Measurements from ENCODE around the gene ABCA2.

The ABCA2 gene

GRCh38 chr9:136964833-136965422 lies 63.1 kb downstream of the ABCA2 start:
- CTCF ChIA-PET: interaction anchor here (0.6 to 2.7 kb wide), 3 partner anchors 34 to 70 kb away, joined by 3 to 8 read pairs (median 7); no protein-coding TSS in a partner anchor
- POLR2A ChIA-PET: no interaction called here

GRCh38 chr9:136964171-136964689 lies 63.8 kb downstream of the ABCA2 start:
- ChIA-PET CTCF (interaction anchor here (0.6 to 2.7 kb wide), 3 partner anchors 35 to 71 kb away, joined by 3 to 8 read pairs (median 7); no protein-coding TSS in a partner anchor), POLR2A (no interaction called here)
- TF ChIP-seq, protein P1, sequence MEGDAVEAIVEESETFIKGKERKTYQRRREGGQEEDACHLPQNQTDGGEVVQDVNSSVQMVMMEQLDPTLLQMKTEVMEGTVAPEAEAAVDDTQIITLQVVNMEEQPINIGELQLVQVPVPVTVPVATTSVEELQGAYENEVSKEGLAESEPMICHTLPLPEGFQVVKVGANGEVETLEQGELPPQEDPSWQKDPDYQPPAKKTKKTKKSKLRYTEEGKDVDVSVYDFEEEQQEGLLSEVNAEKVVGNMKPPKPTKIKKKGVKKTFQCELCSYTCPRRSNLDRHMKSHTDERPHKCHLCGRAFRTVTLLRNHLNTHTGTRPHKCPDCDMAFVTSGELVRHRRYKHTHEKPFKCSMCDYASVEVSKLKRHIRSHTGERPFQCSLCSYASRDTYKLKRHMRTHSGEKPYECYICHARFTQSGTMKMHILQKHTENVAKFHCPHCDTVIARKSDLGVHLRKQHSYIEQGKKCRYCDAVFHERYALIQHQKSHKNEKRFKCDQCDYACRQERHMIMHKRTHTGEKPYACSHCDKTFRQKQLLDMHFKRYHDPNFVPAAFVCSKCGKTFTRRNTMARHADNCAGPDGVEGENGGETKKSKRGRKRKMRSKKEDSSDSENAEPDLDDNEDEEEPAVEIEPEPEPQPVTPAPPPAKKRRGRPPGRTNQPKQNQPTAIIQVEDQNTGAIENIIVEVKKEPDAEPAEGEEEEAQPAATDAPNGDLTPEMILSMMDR (IDR thresholded peaks at IDR 0.05; ENCODE audit: control extremely low read depth, extremely low read depth, low read depth, missing control alignments): no peak
- DNase-seq (ENCODE audit: extremely low spot score): no peak

More at GRCh38 chr9:136964833-136965422, 63.1 kb downstream of the ABCA2 start:
- TF ChIP-seq, protein P1 (IDR thresholded peaks at IDR 0.05; ENCODE audit: control extremely low read depth, extremely low read depth, low read depth, missing control alignments): no peak
- no peak for DNase-seq (ENCODE audit: extremely low spot score)

GRCh38 chr9:136963751-136964150 lies 64.3 kb downstream of the ABCA2 start:
- DNase-seq (ENCODE audit: extremely low spot score): no peak
- POLR2A ChIA-PET: no interaction called here
- TF ChIP-seq, protein P1 (IDR thresholded peaks at IDR 0.05; ENCODE audit: control extremely low read depth, extremely low read depth, low read depth, missing control alignments): no peak
- CTCF ChIA-PET: interaction anchor here (1.6 to 2.7 kb wide), 3 partner anchors 19 to 71 kb away, joined by 4 to 8 read pairs (median 7); partner anchors contain the start of genes C8G and FBXW5

DNA sequence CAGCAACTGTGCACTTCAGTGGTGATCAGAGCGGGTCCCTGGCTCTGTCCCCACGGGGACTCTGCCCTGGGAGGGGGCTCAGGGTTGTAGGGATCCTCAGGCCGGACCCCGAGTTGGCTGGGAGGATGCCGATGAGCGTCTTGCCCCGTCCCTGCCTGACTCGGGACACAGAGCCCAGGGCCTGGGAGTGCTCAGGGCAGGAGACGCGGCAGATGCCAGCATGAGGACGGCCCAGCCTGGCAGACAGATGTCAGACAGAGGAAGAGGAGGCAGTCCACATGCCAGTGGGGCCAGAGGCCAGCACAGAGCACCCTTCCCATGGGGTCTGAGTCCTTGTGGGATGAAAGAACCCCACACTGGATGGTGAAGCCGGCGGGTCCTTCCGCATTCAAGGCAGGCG lies 64.7 kb downstream of the ABCA2 start:
- TF ChIP-seq, protein P1 (IDR thresholded peaks at IDR 0.05; ENCODE audit: control extremely low read depth, extremely low read depth, low read depth, missing control alignments): no peak
- CTCF ChIA-PET: interaction anchor here (1.6 to 2.7 kb wide), 2 partner anchors 19 to 66 kb away, joined by 4 to 8 read pairs; partner anchors contain the start of genes C8G and FBXW5
- DNase-seq (ENCODE audit: extremely low spot score): no peak
- POLR2A ChIA-PET: no interaction called here

DNA sequence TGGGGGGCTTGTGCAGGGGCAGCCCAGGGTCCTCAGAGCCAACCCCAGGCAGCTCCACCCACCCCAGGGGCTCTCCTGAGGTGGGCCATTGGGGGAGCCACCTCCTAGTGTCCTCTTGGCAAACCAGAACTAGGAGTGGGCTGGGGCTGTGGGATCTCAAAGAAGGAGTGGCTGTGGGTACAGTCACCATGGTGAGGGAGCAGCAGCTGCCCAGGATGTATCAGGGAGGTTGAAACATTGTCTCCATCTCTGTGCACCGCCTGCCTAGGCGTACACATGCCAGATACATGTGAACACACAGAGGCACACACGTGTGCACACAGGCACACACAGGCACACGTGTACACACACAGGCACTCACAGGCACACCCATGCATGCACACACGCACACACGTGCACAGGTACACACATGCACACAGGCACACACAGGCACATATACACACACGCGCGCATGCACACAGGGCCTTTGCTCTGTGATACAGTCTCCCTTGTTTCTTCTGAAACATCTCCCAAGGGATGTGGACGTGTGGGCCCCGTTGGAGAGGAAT lies 65.3 kb downstream of the ABCA2 start:
- ChIA-PET CTCF (interaction anchor here (1.6 to 2.7 kb wide), 2 partner anchors 18 to 66 kb away, joined by 4 to 8 read pairs; partner anchors contain the start of genes C8G and FBXW5), POLR2A (no interaction called here)
- no peak for DNase-seq (ENCODE audit: extremely low spot score)
- TF ChIP-seq, protein P1 (IDR thresholded peaks at IDR 0.05; ENCODE audit: control extremely low read depth, extremely low read depth, low read depth, missing control alignments): no peak

GRCh38 chr9:136962163-136962562 lies 65.9 kb downstream of the ABCA2 start:
- POLR2A ChIA-PET: no interaction called here
- DNase-seq (ENCODE audit: extremely low spot score): no peak
- TF ChIP-seq, protein P1 (IDR thresholded peaks at IDR 0.05; ENCODE audit: control extremely low read depth, extremely low read depth, low read depth, missing control alignments): no peak
- CTCF ChIA-PET: interaction anchor here (1.6 kb wide), 1 partner anchor 18 kb away, joined by 4 read pairs; the partner anchor contains the start of genes C8G and FBXW5
